ENCODE results near the gene TLE5. TPM values are rescaled to one million over a fixed set of nuclear protein-coding genes. Genes with fewer than 3 reads are reported as not detected.
"Not testable (repeated sequence)": the region's sequence is repeated elsewhere in the genome, so short reads cannot be mapped to it uniquely, and the experiment has no call there.

Gene TLE5
- total and polyA plus RNA-seq, 2 experiments from 2014 or later, result 260 to 308 TPM

DNA sequence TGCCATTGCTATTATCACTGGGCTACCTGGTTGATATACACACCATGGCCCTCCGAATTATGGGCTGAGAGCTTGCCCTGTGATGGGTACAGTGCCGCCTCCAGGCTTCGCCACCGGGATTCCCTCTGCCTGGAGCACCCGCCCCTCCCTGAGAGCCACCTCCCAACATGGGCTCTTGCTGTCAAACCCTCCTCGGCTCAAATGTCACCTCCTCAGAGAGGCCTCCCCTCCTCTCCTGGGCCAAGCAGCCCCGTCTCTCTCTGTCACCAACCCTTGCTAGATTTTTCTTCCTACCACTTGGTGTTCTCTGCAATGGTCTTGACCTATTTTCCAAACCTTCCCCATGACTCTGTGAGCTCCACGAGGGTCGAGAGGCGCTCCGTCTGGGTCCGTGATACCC lies 21.0 kb downstream of the TLE5 start:
- Histone ChIP-seq H3K36me3 (replicated peaks; ENCODE audit: insufficient read depth, low read depth) (no peaks in the 10 kb centered on the region), H3K79me2 (no peaks in the 10 kb centered on the region), H3K9me2 (replicated peaks; ENCODE audit: insufficient read depth) (no peaks in the 10 kb centered on the region), H3K9me3 (ENCODE audit: low read depth) (no peaks in the 10 kb centered on the region), H3K27me3 (no peaks in the 10 kb centered on the region), H4K20me1 (ENCODE audit: insufficient read depth, poor library complexity, severe bottlenecking) (no peaks in the 10 kb centered on the region), H3K4me2 (peak overlapping the region; percentile 82), H3K4me1 (ENCODE audit: insufficient read depth) (peaks cover 10% of the 10 kb centered on the region), H2AFZ (no peak overlapping the region), H3K27ac (peak overlapping the region; percentile 97), H3K4me3 (no peak overlapping the region)
- TF ChIP-seq EZH2phosphoT487 (IDR thresholded peaks at IDR 0.05; ENCODE audit: low read depth, severe bottlenecking, unreplicated experiment) (no peak), EZH2 (IDR thresholded peaks at IDR 0.05; ENCODE audit: borderline replicate concordance) (no peak)
- TF ChIP-seq, protein P1, sequence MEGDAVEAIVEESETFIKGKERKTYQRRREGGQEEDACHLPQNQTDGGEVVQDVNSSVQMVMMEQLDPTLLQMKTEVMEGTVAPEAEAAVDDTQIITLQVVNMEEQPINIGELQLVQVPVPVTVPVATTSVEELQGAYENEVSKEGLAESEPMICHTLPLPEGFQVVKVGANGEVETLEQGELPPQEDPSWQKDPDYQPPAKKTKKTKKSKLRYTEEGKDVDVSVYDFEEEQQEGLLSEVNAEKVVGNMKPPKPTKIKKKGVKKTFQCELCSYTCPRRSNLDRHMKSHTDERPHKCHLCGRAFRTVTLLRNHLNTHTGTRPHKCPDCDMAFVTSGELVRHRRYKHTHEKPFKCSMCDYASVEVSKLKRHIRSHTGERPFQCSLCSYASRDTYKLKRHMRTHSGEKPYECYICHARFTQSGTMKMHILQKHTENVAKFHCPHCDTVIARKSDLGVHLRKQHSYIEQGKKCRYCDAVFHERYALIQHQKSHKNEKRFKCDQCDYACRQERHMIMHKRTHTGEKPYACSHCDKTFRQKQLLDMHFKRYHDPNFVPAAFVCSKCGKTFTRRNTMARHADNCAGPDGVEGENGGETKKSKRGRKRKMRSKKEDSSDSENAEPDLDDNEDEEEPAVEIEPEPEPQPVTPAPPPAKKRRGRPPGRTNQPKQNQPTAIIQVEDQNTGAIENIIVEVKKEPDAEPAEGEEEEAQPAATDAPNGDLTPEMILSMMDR (IDR thresholded peaks at IDR 0.05; ENCODE audit: poor library complexity), result no peak
- DNase-seq (ENCODE audit: low spot score), result no peak
- WGBS (ENCODE audit: low lambda C conversion rate, missing lambda C conversion rate), result 65% methylated on average over 12 of the region's 12 CpGs

DNA sequence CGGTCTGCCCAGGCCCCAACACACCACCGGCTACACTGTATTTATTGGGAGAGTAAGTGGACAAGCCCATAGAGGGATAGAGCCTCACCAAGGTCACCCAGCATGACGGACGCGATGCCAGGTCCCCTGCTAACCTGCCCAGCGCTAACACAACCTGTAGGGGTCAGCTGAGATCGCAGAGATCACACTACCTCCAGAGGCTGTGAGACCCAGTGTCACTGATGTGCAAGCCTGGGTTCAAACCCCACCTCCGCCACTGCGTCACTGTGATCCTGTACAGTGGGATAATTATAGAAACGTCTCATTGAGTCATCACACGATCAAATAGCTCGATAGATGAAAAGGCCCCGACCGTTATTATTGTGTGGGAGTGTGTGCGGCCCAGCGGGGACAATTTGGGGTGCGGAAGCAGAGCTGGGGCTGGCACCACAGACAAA lies 22.6 kb downstream of the TLE5 start:
- no peaks in the 10 kb centered on the region for H3K9me3 ChIP-seq (ENCODE audit: low read depth)
- no peaks in the 10 kb centered on the region for H3K9me2 ChIP-seq (replicated peaks; ENCODE audit: insufficient read depth)
- TF ChIP-seq EZH2phosphoT487 (IDR thresholded peaks at IDR 0.05; ENCODE audit: low read depth, severe bottlenecking, unreplicated experiment) (no peak), EZH2 (IDR thresholded peaks at IDR 0.05; ENCODE audit: borderline replicate concordance) (no peak)
- TF ChIP-seq, protein P1 (IDR thresholded peaks at IDR 0.05; ENCODE audit: poor library complexity), result no peak
- H3K4me2 ChIP-seq, result no peak overlapping the region
- H3K36me3 ChIP-seq (replicated peaks; ENCODE audit: insufficient read depth, low read depth), result no peaks in the 10 kb centered on the region
- H2AFZ ChIP-seq, result no peak overlapping the region
- H3K4me3 ChIP-seq, result no peak overlapping the region
- DNase-seq (ENCODE audit: low spot score), result no peak
- no peak overlapping the region for H3K27ac ChIP-seq
- 84% methylated on average over 17 of the region's 17 CpGs for WGBS (ENCODE audit: low lambda C conversion rate, missing lambda C conversion rate)
- H3K27me3 ChIP-seq, result no peaks in the 10 kb centered on the region
- H4K20me1 ChIP-seq (ENCODE audit: insufficient read depth, poor library complexity, severe bottlenecking), result no peaks in the 10 kb centered on the region
- H3K4me1 ChIP-seq (ENCODE audit: insufficient read depth), result peaks cover 15% of the 10 kb centered on the region
- H3K79me2 ChIP-seq, result no peaks in the 10 kb centered on the region

DNA sequence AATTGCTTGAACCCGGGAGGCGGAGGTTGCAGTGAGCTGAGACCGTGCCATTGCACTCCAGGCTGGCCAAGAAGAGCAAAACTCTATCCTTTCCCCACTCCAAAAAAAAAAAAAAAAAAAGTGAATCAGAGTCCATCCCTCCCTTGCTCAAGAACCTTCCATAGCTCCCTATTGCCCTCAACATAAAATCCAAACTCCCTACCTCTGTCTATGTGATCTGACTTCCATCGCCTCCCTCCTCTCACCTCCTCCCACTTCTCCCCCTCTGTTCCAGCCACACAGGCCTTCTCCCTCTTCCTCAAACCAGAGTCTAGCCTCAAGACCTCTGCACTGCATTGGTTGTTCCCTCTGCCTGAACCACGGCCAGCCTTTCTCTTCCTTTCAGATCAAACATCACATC lies 23.2 kb downstream of the TLE5 start:
- Histone ChIP-seq H3K4me1 (ENCODE audit: insufficient read depth) (peaks cover 21% of the 10 kb centered on the region), H4K20me1 (ENCODE audit: insufficient read depth, poor library complexity, severe bottlenecking) (no peaks in the 10 kb centered on the region), H3K36me3 (replicated peaks; ENCODE audit: insufficient read depth, low read depth) (no peaks in the 10 kb centered on the region), H3K9me3 (ENCODE audit: low read depth) (no peaks in the 10 kb centered on the region), H3K27ac (no peak overlapping the region), H3K27me3 (no peaks in the 10 kb centered on the region), H2AFZ (no peak overlapping the region), H3K79me2 (no peaks in the 10 kb centered on the region), H3K9me2 (replicated peaks; ENCODE audit: insufficient read depth) (no peaks in the 10 kb centered on the region), H3K4me3 (no peak overlapping the region), H3K4me2 (no peak overlapping the region)
- DNase-seq (ENCODE audit: low spot score), result no peak
- TF ChIP-seq EZH2phosphoT487 (IDR thresholded peaks at IDR 0.05; ENCODE audit: low read depth, severe bottlenecking, unreplicated experiment) (no peak), EZH2 (IDR thresholded peaks at IDR 0.05; ENCODE audit: borderline replicate concordance) (no peak)
- TF ChIP-seq, protein P1 (IDR thresholded peaks at IDR 0.05; ENCODE audit: poor library complexity), result no peak
- WGBS (ENCODE audit: low lambda C conversion rate, missing lambda C conversion rate), result 94% methylated on average over 5 of the region's 5 CpGs

DNA sequence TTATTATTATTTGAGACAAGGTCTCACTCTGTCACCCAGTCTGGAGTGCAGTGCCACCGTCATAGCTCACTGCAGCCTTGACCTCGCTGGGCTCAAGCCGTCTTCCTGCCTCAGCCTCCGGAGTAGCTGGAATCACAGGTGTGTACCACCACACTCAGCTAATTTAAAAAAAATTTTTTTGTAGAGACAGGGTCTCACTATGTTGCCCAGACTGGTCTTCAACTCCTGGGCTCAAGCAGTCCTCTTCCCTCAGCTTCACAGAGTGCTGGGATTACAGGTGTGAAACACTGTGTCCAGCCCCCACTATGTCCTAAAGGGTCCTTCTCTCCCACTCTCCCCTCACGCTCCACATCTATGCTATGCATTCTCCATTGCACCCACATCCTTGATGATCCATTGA lies 24.1 kb downstream of the TLE5 start:
- Histone ChIP-seq H3K4me1 (ENCODE audit: insufficient read depth) (peaks cover 27% of the 10 kb centered on the region), H3K27ac (no peak overlapping the region), H3K9me3 (ENCODE audit: low read depth) (no peaks in the 10 kb centered on the region), H3K79me2 (no peaks in the 10 kb centered on the region), H3K27me3 (no peaks in the 10 kb centered on the region), H4K20me1 (ENCODE audit: insufficient read depth, poor library complexity, severe bottlenecking) (no peaks in the 10 kb centered on the region), H2AFZ (no peak overlapping the region), H3K9me2 (replicated peaks; ENCODE audit: insufficient read depth) (no peaks in the 10 kb centered on the region), H3K4me3 (no peak overlapping the region), H3K4me2 (no peak overlapping the region), H3K36me3 (replicated peaks; ENCODE audit: insufficient read depth, low read depth) (no peaks in the 10 kb centered on the region)
- 90% methylated on average over 5 of the region's 5 CpGs for WGBS (ENCODE audit: low lambda C conversion rate, missing lambda C conversion rate)
- DNase-seq (ENCODE audit: low spot score), result no peak
- TF ChIP-seq, protein P1 (IDR thresholded peaks at IDR 0.05; ENCODE audit: poor library complexity), result no peak
- TF ChIP-seq EZH2phosphoT487 (IDR thresholded peaks at IDR 0.05; ENCODE audit: low read depth, severe bottlenecking, unreplicated experiment) (no peak), EZH2 (IDR thresholded peaks at IDR 0.05; ENCODE audit: borderline replicate concordance) (no peak)

DNA sequence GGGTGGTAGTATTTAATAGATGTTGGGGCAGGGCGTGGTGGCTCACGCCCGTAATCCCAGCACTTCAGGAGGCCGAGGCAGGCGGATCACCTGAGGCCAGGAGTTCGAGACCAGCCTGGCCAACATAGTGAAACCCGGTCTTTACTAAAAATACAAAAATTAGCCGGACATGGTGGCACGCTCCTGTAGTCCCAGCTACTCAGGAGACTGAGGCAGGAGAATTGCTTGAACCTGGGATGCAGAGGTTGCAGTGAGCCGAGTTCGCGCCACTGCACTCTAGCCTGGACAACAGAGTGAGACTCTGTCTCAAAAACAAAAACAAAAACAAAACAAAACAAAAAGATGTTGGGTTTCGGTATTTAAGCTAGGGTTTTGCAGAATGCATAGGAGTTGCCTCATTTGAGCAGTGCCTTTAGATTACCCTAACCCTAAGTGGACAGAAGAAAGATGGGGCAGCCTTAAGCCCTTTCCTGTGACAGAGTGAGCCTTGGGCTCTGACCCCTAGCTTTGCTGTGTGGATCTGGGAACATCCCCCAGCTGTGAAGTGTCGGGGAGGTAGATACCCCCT lies 25.2 kb downstream of the TLE5 start:
- peak overlapping the region; percentile 73 for H3K27ac ChIP-seq
- H3K4me1 ChIP-seq (ENCODE audit: insufficient read depth), result peaks cover 27% of the 10 kb centered on the region
- H2AFZ ChIP-seq; H4K20me1 ChIP-seq (ENCODE audit: insufficient read depth, poor library complexity, severe bottlenecking); H3K9me2 ChIP-seq (replicated peaks; ENCODE audit: insufficient read depth); H3K36me3 ChIP-seq (replicated peaks; ENCODE audit: insufficient read depth, low read depth); H3K79me2 ChIP-seq; H3K9me3 ChIP-seq (ENCODE audit: low read depth); H3K27me3 ChIP-seq; H3K4me3 ChIP-seq; DNase-seq (ENCODE audit: low spot score): not testable (repeated sequence)
- H3K4me2 ChIP-seq, result peak overlapping the region; percentile 87
- 74% methylated on average over 14 of the region's 14 CpGs for WGBS (ENCODE audit: low lambda C conversion rate, missing lambda C conversion rate)

Measured in hepatocyte (in vitro differentiated cells).